ENCODE measurements around the gene NBPF3.
"Not testable (repeated sequence)": the region's sequence is repeated elsewhere in the genome, so short reads cannot be mapped to it uniquely, and the experiment has no call there.

NBPF3 gene

GRCh38 chr1:21518774-21519455 lies 79.0 kb downstream of the NBPF3 start:
- no peak for DNase-seq (ENCODE audit: low spot score)

DNA sequence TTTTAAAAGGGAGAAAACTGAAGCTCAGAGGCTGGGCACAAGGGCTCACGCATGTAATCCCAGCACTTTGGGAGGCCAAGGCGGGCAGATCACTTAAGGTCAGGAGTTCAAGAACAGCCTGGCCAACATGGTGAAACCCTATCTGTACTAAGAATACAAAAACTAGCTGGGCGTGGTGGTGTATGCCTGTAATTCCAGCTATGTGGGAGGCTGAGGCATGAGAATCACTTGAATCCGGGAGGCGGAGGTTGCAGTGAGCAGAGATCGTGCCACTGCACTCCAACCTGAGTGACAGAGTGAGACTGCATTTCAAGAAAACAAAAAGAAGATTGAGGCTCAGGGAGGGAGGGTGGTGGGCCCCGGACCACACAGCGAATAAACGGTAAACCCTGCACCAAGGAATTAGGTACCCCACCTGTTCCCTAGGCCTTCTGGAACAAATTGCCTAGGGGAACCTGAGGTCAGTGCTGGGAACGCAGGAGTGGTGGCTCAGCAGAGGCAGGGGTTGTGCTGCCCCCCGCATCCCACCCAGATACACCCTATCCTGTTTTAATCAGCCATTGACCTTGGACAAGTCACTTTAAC lies 79.6 kb downstream of the NBPF3 start:
- DNase-seq (ENCODE audit: low spot score): not testable (repeated sequence)

DNA sequence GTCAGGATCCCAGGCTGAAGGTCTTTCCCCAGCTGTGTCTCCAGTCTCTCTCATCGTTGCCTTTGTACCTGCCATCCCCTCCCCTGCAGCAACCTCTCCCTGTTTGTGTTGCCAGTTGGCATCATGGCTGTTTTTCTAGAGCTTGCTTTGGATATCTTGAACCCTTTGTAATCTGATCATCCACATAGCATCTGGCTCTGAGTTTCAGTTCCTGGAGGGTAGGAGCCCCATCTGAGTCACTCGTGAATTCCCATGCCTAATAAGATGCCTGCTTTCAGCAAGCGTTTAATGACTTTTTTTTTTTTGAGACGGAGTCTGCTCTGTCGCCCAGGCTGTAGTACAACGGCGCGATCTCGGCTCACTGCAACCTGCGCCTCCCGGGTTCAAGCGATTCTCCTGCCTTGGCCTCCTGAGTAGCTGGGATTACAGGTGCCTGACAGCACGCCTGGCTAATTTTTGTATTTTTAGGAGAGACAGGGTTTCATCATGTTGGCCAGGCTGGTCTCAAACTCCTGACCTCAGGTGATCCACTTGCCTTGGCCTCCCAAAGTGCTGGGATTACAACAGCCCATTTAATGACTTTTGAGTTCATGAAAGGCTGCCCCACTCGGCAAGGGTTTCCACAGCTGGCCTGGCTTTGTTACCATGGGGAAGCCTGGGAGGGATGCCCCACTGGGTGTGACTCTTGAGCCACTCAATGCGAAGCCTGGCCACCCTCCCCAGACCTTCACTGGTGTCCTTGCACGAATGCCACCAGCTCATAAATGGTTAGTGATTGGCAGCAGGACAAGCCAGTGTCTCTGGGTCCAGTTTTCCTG lies 81.2 kb downstream of the NBPF3 start:
- DNase-seq (ENCODE audit: low spot score): no peak

DNA sequence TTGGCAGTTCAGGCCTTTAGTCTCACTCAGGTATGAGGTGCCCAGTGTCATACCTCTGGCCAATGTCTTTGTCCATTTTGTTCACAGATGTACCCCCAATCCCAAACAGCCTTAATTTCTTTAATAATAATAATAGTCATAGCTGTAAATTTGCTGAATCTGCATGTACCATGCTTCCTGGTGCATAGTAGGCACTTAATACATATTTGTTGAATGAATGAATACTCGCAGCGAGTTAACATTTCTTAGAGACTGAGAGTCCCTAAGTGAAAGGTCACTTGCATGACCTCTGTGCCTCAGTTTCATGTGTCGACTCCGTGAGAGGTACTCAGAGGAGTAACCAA lies 81.8 kb downstream of the NBPF3 start:
- no peak for DNase-seq (ENCODE audit: low spot score)

GRCh38 chr1:21522525-21523038 lies 82.6 kb downstream of the NBPF3 start:
- no peak for DNase-seq (ENCODE audit: low spot score)

DNA sequence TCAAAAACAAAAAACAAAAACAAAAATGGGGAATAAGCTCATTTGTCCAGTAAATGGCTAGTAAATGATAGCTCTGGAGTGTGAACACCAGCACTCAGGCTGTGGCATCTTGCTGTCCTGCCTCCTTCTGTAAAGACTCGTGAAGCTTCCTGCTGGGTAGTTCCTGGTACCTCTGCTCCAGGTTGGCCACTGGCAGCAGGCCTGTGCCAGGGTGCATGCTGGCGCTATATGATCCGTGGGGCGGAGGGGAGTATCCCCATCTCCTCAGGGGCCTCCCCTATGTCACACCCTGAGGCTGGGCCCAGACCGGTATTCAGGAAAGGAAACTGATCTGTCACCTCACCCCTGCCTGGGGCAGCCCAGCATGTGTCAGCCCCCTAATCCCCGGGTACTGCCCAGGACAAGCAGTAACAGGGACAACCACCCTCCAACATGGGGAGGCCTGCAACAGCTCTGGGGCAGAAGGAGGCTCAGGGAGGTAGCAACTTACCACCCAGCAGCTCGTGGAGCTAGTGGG lies 83.4 kb downstream of the NBPF3 start:
- no peak for DNase-seq (ENCODE audit: low spot score)

- no peak for DNase-seq (ENCODE audit: low spot score)
These were observed 84.3 kb downstream of the NBPF3 start for GRCh38 chr1:21524220-21524619.

DNA sequence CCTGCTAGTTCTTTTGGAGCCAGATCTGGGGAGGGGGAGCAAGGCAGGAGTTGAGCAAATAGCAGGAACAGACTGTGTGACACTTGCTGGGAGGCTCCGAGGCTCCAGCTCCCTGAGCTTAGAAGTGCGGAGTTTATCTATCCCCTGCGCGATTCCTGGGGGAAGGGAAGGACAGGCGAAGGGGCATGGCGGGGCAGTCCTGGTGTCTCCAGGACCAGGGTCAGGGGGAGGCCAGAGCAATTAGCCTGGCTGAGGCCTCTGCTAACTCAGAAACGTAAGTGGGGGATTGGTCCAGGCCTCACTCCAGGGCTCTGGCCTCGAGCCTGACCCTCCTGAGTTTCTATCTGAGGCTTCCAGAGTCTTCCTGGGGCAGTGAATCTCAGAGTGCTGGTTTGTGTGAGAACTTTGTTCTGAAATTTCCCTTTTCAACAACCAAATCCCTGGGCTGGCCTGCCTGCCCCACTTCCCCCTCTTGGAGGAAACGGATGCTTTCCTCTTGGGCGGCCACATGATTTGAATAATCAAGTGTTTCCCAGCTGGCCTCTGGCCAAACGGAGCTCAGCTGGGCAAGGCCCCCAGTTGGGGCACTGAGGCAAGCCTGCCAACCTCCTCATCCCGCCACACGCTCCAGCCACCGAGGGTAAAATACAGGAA lies 84.9 kb downstream of the NBPF3 start:
- no peak for DNase-seq (ENCODE audit: low spot score)

GRCh38 chr1:21525340-21525717 lies 85.4 kb downstream of the NBPF3 start:
- DNase-seq (ENCODE audit: low spot score): no peak

GRCh38 chr1:21526441-21526840 lies 86.5 kb downstream of the NBPF3 start:
- DNase-seq (ENCODE audit: low spot score): no peak

- DNase-seq (ENCODE audit: low spot score): no peak
These were observed 90.6 kb downstream of the NBPF3 start for GRCh38 chr1:21530368-21531016.

- DNase-seq (ENCODE audit: low spot score): no peak
These were observed 91.3 kb downstream of the NBPF3 start for GRCh38 chr1:21531241-21531640.

DNA sequence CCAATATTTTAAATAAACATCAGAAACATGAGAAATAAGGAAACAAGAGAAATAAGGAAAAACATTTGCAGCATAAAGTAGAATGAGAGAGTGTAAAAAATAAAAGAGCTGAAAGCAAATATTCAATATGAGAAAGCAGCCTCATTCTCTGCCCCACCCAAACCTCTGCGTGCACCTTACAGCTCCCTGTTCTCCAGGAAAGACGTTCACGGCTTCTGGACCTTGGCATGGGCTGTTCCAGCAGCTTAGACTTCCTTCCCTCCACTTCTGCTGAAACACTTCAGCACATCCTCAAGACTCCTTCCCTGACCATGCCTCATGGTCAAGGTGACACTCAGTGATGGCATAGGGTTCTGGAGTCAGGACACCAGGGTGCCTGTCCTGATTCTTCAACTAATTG lies 92.6 kb downstream of the NBPF3 start:
- no peak for DNase-seq (ENCODE audit: low spot score)

DNA sequence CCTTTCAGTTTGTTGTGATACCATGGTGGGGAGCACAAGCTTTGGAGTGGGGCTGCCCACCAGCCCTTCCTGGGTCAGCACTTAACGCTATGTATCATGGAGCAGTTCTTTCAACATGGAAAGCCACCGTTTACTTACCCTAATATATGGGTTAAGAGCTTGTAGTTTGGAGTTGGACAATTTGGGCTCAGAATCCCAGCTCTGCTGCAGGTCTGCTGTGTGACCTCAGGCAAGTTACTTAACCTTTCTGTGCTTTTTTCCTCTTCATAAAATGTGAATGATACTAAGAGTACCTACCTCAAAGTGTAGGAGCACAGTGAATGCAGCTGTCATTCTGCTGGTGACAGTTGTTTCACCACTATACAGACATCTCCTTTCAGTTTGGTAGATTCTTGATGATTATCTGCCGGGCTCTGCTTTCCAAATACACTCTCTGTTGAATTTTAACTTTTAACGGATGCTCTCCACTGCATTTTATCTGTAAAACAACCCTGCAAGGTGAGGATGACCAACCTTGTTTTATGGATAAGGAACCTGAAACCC lies 93.1 kb downstream of the NBPF3 start:
- DNase-seq (ENCODE audit: low spot score): no peak

DNA sequence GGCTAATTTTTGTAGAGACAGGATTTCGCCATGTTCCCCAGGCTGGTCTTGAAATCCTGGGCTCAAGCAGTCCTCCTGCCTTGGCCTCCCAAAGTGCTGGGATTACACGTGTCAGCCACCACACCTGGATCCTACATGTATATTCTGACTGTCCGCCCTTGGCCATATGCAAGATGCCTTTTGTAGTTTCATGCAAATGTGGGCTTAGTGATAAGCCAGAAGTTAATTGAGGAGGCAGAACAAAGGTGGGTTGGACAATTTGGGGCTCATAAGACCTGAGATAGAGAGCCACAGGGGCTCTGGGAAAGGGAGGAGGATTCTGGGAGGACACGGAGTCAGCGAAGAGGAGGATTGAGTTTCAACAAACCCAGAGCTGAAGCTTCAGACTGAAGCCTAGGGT lies 94.2 kb downstream of the NBPF3 start:
- DNase-seq (ENCODE audit: low spot score): no peak
